ENCODE data around the gene ANKRD11.
"Not testable (repeated sequence)": the region's sequence is repeated elsewhere in the genome, so short reads cannot be mapped to it uniquely, and the experiment has no call there.

The ANKRD11 gene

DNA sequence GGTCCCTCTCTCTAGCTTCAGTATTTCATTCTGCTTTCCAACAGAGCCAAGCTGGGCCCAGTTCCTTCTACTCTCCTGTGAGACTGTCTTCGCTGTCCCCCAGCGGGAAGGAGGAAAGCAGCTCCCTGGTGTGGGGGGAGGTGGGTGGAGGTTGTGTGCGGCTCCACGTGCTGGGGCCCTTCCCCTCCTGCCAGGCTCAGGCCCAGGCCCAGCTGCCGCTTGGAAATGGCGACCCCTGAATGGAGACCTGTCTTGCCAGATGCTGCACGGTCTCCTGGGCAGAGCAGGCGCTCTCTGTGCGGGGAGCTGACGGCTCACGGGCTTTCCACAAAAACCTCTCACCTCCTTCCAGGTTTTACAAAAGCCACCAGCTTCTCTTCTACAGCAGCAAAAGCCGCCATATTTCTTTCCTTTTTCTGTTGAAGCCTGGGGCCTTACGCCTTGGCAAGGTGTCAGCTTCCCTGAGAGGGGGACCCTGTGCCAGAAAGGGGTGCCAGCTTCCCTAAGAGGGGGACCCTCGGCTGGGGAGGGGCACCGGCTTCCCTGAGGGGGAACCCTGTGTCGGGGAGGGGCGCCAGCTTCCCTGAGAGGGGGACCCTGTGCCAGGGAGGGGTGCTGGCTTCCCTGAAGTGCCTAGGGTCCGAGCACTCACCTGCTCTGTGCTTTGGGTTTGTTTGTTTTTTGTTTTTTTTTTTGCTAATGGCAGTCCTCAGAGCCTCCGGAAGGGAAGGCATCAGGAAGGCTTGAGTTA is 225.4 kb downstream of the ANKRD11 start:
- DNase-seq (ENCODE audit: low spot score), result no peak

DNA sequence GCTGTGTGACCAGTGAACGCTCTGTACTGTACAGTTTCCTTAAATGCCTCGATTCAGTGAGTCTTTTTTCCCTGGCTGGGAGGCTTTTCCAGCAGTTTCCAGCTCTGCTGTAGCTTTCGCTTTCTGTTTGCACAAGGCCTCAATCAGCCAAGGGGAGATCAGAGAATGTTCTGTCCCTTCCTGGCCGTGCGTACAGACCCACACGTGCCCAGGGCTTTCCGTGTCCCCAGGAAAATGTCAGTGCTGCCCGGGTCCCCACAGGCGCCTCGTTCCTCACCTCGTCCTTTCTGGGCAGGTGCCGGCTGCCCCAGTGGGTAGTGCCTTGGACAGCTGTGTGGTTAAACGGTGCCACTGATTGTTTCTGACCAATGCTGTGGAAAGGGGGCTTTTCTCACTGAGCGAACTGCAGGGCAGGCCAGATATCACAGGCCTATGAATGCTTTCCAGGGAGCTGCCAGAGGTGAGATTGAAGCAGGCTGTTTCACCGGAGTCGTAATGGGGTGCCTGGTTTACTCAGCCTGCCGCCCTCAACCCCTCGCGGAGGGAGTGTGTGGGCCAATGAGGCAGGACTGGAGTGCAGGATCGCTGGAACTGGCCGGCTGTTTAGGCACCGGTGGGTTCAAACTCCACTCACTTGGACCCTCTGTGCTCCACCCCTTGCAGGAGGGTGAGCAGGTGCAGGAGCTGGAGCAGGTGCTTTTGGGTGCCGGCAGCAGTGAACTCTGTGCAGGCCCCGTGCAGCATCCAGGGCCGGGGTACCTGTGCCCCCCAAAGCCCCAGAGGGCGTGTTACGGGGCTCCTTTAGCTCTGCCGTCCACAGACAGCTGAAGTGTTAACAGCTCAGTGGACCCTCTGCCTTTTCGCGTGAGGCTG is 228.4 kb downstream of the ANKRD11 start:
- no peak for DNase-seq (ENCODE audit: low spot score)

DNA sequence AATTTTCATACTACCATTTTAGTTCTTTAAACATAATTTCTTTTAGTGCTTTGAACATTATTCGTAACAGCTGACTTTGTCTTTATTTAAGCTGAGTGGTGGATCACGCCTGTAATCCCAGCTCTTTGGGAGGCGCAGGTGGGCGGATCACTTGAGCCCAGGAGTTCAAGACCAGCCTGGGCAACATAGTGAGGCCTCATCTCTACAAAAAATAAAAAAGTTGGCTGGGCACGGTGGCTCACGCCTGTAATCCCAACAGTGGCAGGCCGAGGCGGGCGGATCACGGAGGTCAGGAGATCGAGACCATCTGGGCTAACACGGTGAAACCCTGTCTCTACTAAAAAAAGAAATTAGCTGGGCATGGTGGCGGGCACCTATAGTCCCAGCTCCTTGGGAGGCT is 230.5 kb downstream of the ANKRD11 start:
- not testable (repeated sequence) for DNase-seq (ENCODE audit: low spot score)

DNA sequence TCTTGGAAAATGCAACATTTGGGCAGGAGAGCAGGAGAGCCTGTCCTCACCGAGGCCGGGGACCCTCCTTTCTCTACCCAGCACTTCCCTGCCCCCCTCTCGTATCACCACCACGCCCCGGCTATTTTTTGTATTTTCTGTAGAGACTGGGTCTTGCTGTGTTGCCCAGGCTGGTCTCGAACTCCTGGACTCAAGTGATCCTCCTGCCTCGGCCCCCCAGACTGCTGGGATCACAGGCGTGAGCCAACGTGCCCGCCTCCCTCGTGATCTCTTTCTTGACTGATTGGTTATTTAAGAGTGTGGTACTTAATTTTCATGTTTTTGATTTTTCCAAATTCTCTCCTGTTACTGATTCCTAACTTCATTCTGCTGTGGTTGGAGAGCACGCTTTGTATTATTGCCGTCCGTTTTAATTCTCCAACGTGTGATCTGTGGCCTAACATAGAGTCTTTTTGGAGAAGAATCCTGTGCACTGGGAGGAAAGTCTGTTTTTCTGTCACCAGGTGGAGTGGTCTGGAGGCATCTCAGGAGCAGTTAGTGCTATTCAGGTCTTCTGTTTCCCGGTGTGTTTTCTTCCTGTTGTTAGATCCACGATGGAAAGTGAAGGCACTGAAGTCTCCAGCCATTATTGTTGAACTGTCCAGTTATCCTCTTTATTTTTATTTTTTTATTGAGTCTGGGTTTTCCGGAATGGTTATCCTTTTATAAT is 232.4 kb downstream of the ANKRD11 start:
- no peak for DNase-seq (ENCODE audit: low spot score)

DNA sequence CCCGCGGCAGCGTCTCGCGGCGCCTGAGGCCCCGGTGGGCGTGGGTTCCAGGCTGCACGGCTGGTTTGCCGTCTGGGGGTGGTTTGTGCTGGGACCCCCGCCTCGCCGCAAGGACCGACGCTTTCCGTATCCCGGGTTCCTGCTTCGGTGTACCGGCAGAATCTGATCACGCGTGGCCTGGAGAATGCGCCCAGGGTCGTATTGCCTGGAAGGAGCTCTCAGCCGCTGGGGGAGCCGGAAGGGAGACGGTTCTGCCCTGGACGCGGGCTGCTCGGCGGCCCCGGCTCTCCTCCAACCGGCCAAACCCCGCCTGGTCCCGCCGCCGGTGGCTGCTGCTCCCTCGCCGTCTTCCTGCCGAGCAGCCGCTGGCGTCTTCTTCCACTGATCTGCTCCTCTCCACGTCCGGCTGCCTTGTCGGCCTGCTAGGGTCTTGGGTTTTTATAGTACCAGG is 233.1 kb downstream of the ANKRD11 start:
- peak; percentile 37 for DNase-seq (ENCODE audit: low spot score)

DNA sequence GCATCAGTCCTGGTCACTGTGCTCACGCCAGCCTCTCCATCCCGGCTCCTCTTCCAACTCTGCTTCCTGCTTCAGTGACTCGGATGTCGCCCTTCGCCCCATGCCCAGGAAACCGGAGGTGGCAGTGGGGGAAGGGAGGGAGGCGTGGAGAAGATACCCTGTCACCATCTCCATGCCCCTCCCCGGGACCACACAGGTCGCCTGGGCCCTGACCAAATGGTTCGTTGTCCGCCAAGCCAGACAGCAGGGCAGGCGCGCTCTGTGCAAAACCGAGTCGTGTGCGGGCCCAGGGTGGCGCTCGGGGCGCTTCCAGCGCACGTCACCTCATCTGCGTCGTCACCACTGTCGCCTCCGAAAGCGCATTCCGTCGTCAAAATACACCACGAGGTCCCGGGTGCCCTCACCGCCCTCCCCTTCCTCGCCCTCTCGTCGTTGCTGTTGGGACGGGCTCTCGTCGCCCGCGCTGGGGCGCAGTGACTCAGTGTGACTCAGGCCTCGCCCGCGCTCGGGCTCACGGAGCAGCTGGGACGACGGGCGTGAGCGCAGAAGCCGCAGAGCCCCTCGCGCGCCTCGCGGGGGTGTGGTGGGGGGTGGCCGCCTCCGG is 233.6 kb downstream of the ANKRD11 start:
- peak; percentile 76 for DNase-seq (ENCODE audit: low spot score)

DNA sequence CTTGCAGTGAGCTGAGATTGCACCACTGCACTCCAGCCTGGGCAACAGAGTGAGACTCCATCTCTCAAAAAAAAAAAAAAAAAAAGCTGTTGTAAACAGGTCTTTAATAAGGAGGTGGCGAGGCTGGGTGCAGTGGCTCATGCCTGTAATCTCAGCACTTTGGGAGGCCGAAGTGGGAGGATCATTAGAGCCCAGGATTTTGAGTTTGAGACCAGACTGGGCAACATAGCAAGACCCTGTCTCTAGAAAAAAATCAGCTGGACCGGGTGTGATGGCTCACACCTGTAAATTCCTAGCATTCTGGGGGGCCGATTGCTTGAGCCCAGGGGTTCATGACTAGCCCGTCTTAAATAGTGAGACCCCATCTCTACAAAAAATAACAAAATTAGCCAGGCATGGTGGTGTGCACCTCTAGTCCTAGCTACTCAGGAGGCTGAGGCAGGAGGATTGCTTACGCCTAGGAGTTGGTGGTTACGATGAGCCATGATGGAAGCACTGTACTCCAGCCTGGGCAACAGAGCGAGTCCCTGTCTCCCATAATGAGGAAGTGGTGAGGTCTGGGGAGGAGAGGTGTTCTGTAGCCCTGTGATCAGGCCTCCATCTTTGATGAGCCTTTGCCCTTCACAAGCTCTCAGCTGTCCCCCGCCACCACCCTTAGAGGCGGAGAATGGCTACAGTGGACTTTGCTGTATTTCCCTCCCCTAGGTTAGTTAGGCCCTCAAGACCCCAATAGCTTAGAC is 236.6 kb downstream of the ANKRD11 start:
- no peak for DNase-seq (ENCODE audit: low spot score)

DNA sequence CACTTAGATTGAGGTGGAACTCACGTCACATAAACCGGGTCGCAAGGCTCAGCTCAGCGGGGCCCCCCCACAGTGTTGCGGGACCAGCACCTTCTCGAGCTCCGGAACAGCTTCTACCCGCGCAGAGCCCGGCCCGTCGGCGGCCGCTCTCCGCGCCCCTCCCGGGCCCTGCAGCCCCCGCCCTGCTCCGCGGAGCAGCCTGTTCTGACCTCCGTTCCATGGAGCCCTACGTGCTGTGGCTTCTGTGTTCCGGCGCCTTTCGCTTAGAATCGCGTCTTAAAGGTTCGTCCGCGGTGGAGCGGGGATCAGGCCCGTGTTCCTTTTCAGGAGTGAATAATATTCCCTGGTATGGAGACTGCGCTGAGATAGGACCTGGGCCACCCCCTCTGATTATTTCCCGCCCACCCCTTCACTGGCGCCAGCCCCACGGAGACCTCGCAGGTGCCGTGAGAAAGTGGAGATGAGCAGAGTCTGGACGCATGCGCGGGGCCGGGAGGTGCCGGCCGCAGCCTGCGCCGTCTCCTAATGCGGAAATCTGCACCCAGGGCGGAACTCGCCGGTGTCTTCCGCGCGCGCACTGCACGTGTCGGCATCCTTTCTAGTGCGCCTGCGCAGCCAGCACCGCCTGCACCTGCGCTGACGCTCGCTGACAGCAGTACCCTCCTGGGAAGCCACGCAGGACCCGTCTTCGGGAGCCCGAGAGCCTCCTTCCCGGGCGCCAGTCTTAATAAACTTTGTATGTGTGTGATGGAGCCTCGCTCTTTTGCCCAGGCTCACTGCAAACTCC is 242.0 kb downstream of the ANKRD11 start:
- no peak for DNase-seq (ENCODE audit: low spot score)

DNA sequence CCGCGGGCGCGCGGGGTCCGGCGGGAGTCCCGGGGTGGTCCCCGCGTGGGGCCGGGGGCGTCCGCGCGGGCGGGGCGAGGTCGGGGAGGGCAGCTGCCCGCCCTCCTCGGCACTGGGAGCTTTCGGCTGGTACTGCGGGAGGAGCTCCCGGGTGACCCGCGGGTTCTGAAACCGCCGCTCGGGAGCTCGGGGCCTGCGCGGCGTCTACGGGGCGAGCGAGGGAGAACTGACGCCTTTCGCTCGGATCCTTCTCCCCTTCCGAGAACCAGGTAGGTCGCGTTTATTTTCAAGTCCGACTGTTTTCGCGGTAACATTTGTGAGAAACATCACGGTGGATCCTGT is 242.7 kb downstream of the ANKRD11 start:
- DNase-seq (ENCODE audit: low spot score), result not testable (repeated sequence)

DNA sequence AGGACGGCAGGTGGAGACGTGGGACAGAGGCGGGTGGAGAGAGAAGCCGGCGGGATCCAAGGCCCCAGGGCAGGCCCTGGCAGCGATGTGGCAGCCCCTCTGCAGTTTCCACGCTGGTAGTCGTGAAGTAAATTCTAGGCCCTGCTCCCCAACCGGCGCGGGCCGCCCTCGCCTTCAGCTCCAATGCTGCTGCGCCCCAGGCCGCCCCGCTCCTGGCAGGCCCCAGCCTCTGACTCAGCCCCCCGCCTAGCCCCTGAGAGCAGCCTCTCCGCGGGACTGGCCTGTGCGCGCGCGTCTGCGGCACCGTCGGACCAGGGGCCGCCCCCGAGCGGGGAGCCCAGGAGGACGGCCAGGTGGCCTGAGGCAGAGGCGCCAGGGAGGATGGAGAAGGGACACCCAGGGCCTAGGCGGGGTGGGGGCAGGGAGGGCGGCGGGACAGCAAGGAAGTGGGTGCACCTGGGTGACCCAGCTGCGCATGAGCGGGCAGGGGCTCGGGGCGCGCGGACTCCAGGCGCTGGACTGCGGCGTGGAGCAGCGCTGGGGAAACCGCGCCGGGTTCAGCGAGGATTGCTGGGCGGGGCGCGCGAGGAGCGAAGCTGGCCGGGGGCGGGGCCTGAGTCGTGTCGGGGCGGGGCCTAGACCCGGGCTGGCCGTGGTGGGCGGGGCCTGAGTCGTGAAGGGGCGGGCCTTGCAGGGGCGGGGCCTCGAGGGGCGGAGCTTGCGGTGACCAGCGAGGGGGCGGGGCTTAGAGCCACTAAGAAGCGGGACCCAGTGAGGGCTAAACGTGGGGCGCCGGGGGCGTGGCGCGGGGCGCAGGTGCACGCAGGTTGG is 243.2 kb downstream of the ANKRD11 start:
- peak; percentile 99 for DNase-seq (ENCODE audit: low spot score)

DNA sequence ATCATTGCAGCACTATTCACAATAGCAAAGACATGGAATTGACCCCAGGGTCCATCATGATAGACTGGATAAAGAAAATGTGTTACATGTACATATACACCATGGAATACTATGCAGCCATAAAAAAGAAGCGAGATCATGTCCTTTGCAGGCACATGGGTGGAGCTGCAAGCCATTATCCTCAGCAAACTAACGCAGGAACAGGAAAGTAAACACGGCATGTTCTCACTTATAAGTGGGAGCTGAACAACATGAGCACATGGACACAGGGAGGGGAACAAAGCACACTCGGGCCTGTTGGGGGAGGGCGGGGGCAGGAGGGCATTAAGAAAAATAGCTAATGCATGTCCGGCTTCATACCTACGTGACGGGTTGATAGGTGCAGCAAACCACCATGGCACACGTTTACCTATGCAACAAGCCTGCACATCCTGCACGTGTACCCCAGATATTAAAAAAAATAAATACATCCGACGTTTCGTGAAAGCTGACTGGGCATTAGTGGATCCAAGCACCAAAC is 243.9 kb downstream of the ANKRD11 start:
- DNase-seq (ENCODE audit: low spot score), result no peak

DNA sequence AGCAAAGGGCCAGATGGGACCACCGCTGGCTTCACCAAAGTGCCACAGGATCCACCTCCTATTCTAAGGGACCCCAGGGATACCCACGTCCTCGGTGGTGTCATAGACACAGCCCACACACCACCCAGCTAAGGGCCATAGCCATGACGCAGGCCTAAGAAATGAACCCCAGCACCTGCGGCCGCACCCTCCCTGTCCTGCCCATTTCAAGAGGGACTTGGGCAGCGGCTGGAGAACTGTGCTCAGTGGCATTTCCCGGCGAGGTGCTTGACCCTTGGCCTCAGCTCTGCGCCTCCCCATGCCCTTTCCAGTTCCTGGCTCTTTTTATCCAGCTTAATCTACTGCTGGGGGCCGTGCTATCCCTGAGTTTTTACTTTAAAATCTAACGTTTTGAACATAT is 245.6 kb downstream of the ANKRD11 start:
- DNase-seq (ENCODE audit: low spot score), result no peak

DNA sequence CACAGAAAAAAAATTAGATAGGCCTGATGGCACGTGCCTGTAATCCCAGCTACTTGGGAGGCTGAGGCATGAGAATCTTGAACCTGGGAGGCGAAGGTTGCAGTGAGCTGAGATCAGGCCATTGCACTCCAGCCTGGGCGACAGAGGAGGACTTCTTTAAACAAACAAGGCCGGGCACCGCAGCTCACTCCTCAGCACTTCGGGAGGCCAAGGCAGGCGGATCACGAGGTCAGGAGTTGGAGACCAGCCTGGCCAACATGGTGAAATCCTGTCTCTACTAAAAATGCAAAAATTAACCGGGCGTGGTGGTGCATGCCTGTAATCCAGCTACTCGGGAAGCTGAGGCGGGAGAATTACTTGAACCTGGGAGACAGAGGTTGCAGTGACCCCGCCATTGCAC is 246.1 kb downstream of the ANKRD11 start:
- DNase-seq (ENCODE audit: low spot score), result not testable (repeated sequence)

DNA sequence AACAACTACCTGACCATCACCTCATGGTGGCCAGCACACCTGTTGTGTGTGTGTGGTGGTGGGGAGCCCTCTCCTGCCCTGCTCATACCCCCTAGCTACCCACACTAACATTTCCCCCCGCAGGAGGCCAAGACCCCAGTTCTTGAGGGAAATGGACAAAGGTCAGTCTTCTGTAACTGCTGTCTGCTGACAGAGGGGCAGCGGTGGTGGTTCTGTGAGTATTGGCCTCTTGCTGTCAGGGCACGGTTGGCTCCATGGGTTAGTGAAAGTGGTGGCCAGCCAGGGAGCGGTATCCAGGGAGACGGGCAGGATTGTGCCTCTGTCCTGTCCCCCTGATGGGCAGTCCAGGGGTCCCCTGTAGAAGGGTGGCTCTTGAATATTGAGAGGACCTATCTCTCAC is 246.7 kb downstream of the ANKRD11 start:
- DNase-seq (ENCODE audit: low spot score), result no peak

DNA sequence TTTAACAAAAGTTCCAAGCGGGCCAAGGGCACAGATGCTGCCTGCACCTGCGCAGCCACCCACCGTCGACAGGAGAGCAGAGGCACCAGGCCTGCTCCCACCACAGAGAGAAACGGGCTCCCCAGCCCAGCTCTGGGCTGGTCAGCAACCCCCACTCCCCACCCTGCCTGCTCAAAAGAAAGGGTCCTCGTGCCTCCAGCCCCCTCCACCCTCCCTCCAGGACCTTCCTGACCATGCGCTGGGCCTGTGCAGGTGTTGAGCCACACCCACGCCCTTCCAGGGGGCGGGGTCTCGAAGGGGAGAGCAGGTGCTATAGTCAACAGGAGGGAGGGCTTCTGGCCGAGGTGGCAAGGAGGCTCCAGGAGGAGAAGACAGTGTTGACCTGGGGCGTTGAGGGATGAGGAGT is 247.6 kb downstream of the ANKRD11 start:
- DNase-seq (ENCODE audit: low spot score), result no peak

DNA sequence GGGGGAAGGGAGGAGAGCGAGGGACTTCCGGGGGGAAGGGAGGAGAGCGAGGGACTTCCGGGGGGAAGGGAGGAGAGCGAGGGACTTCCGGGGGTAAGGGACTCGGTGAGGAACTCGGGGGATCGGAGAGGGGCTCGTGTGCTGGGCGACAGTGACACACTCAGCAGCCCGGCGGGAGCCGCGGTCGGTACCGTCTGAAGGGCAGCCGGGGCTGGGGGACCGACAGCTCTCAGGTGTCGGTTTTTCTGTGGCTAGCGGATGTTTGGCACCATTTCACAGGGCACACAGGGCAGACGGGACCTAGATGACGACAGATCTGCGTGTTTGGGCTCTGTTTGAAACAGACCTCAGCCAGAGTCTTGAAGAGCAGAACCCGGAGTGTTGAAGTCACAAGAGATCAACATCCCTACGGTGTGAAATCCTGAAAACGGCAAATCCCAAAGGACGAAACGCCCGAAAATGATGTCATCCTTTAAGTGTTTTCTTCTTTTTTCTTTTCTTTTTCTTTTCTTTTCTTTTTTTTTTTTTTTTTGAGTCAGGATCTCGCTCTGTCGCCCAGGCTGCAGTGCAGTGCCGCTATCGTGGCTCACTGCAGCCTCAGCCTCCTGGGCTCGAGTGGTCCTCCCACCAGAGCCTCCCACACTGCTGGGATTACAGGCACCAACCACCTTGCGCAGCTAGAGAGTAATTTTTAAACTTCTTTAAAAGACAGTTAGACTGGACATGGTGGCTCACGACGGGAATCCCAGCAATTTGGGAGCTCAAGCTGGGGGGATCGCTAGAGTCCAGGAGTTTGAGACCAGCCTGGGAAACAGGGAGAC is 249.0 kb downstream of the ANKRD11 start:
- DNase-seq (ENCODE audit: low spot score), result peak; percentile 72

DNA sequence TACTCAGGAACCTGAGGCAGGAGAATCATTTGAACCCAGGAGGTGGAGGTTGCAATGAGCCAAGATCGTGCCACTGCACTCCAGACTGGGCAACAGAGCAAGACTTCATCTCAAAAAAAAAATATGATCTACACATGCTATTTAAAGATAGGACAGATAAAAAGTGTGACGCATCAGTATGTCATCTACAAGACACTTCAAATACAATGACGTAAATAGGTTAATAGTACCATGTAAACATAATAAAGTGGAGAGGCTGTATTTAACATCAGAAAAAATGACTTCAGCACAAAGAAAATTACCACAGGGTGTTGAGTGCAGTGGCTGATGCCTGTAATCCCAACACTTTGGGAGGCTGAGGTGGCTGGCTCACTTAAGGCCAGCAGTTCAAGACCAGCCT is 252.6 kb downstream of the ANKRD11 start:
- DNase-seq (ENCODE audit: low spot score), result no peak

DNA sequence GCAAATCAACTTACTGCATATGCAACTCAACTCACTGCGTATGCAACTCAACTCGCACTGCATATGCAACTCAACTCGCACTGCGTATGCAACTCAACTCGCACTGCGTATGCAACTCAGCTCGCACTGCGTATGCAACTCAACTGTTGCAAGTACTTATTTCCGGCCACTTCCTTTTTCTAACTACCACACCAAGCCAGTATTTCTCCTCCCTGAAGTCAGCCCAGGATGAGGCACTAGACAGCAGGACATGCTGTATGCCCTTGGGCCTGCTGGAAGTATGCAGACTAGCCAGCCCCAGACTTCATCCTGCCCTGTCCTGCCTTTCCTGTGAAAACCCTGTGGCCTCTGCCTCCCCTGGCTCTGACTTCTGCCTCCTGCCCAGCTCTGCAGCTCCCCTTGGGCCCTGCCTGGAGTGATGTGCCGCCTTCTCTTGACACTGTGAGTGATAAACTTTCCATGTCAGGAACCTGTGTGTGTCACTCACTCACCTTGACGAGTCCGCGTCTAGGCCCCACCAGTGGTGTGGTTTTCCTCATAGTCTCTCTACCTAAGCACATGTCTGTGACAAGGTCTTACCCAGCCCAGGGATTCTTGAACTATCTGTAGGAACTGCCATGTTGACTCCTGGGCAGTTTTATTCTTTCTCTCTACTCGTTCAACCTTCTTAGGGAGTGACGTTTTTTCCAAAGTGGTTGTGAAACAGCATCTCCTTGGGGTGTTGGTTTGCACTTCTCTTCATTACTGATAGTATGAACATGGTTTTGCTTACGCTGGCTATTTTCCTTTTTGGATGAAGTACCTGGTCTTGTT is 256.5 kb downstream of the ANKRD11 start:
- DNase-seq (ENCODE audit: low spot score), result no peak
